NK-92 (cell line): ENCODE results near the gene VPS29.

ENCODE experiments used
- DNase-seq: peaks from one replicate; lab custom pipeline; 2025; ENCODE audit not compliant: unreplicated experiment; lab: John Stamatoyannopoulos, UW

VPS29 gene

DNA sequence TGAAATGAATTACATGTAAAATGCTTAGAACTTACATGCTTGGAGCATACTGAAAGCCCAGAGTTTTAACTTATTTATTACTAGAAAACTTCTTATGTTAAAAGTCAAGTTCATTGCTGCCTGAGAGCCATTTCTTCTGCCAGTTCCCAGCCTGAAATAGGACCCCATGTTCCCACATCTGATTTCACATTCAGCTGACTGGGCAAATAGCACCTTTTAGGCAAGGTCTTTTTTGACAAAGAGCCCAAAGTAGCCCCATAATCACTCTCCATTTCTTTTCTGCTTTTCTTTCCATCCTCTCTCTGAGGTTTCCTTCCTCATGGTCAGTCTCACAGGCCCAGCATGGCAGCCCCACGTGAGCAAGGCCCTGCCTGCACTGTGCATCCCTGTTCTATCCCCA is 50.6 kb downstream of the VPS29 start:
- no peak for DNase-seq

DNA sequence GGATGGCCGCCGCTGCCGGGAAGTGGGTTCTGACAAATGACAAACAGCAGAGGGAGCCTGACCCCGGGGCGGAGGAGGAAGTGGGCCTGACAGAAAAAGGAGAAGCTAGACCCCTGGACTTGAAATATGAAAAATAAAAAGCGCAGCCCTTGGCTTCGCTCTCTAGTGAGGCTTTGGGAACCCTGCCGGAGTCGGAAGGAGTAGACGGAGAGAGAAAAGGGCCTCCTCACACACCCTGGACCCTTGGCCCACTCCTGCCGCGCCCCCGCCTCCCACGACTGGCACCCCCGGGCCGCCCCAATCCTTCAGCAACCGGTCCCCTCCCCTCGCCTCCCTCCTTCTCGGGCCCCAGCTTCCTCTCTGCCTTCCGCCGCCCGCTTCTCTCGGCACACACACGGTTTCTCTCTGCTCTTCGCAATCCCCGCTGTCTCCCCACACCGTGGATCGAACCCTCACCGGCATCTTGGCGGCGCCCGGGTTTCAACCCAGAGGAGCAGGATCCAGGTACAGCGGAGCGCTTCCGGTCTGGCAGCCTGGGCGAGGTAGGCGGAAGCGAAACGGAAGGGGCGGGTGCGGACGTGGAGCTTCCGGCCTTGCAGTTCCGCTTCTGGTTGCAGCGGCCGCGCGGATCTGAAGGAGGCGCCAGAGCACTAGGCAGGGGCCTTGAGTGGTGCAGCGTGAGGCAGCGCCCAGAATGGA is 52.0 kb downstream of the VPS29 start, which contains the start of gene ARPC3:
TSS of gene ARPC3 (minus strand) at position 539 of the 699 bp plus-strand sequence. CDS start at position 462, 77 bp downstream.
- DNase-seq: peak; percentile 53

- DNase-seq: no peak
Measured at GRCh38 chr12:110444455-110444854, 57.5 kb downstream of the VPS29 start.
